Activated naive CD4-positive, alpha-beta T cell treated with anti-CD3 and anti-CD28 coated beads, Interleukin-2, amount 50 U/mL, for 16 hours (primary cell): Measurements from ENCODE around the gene TYMS.
A peak's percentile ranks its signal among the peaks of the same experiment; 100 is the strongest.
"Not testable (repeated sequence)": the region's sequence is repeated elsewhere in the genome, so short reads cannot be mapped to it uniquely, and the experiment has no call there.

Source experiments
- DNase-seq: peaks from one replicate; pipeline ENCODE4 v3.0.0-alpha.2; 2020

The TYMS gene

GRCh38 chr18:679516-679915, 22.1 kb downstream of the TYMS start:
- no peak for DNase-seq

DNA sequence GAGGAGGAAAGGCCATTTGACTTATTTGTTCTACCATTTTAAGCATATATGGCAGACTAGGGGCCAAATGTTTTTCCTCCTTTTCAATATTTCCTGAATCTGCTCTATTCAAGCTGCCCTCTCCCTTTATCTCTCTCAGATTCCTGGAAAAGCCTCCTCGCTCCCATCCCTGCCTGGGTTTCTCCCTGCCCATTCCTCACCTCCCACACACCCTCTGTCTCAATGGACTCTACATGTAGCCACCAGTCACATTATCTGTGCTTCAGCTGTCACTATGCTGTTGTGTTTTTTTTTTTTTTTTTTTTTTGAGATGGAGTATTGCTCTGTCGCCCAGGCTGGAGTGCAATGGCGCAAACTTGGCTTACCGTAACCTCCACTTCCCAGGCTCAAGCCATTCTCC, 22.9 kb downstream of the TYMS start:
- no peak for DNase-seq

- no peak for DNase-seq
These were observed 24.5 kb downstream of the TYMS start for GRCh38 chr18:681985-682384.

GRCh38 chr18:682416-682815, 25.0 kb downstream of the TYMS start:
- DNase-seq, result not testable (repeated sequence)

DNA sequence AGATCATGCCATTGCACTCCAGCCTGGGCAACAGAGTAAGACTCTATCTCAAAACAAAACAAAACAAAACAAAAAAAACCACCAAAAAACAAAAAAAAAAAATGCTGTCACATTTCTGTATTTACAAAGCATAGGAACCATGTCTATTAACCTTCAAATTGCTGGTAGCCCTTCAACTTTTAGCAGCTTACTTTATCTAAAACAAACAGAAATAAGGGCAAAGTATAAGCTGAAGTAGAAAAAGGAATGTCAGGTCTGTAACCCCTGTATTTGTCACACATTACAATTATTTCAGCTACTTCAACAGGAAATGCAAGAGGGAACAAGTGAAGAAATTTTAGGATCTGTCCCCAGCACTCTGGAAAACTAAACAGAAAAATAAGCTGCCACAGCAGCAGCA, 25.4 kb downstream of the TYMS start:
- no peak for DNase-seq

GRCh38 chr18:683531-683930, 26.1 kb downstream of the TYMS start:
- DNase-seq, result no peak

- no peak for DNase-seq
These were observed 28.0 kb downstream of the TYMS start for GRCh38 chr18:685438-685837.

DNA sequence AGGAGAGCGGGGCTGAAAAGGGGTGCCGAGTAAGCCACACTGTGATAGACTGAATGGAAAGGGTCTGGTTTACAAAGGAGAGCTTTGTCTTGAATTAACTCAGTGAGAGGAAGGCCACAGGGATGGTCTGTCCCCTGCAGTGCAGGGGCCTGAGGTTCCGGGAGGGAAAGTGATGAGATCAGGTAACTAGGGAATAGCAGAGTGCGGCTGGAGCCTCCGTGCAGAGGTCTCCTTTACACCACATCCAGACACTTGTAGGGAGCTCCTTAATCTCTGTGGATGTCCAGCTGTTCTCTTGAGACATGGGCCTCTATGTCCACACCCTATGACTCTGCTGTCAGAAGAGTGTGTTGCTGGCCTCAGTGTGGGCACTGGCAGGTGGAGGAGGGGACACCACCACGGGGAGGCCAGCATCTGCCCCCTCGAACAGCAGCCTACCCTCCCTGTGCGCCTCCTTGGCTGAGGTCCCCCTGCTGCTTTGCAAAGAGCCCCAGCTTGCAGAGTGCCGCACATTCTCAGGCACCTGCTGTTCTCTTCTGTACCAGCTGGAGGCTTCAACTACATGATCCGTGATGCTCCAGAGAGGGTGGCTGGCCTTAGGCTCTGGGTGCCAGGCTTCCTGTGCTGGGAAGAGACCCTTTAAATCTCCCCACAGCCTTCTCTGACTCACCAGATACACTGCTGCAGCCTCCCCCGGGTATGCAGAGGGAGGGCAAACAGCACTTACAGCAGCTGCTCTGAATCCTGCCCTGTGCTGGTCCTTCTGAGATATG, 29.1 kb downstream of the TYMS start:
- DNase-seq, result no peak

- no peak for DNase-seq
These were observed 30.9 kb downstream of the TYMS start for GRCh38 chr18:688323-688722.

- no peak for DNase-seq
These were observed 35.4 kb downstream of the TYMS start for GRCh38 chr18:692824-693223.

DNA sequence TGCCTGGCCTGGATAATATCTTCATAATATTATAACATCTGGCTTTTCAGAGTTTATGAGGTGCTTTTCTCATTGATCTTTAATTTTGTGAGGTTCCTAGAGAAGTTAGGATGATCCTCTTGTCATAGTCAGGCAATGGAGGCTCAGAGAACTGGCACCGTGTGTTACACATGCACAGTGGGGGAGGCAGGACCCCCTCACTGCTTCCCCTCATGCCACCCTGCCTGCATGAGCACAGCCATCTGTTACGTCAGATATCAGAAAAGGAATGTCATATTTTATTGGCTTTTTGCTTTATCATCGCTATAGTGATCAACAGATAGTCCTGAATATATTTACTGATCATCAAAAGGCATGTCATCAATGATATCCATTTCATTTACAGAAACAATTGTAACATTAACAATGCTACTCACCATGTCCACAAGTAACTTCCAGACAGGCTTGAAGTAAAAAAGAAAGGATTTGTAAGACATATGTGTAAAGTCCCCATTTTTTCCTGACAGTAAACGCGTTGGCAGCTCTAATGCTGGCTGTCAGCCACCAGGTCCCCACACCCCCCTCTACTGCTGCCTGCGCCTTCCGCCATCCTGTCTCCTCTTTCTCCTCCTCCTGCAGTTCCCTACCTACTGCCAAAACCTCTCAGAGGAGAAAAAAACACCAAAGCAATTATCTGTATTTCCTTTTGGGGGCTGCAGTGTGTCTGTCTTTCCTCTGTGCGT, 36.2 kb downstream of the TYMS start:
- DNase-seq, result no peak

DNA sequence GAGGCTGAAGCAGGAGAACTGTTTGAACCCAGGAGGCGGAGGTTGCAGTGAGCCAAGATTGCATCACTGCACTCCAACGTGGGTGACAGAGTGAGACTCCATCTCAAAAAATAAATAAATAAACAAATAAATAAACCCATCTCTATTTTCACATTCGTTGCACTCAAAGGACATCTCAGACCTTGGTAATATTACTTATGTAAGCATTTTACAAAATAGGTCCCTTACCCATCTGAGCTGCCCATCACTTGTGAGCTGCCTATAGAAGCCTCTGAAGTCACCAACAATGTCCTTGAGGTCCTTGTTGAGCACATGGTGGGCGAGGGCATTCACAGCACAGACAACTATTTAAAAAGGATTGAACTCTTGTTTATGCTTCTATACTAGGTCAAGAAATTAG, 39.6 kb downstream of the TYMS start:
- no peak for DNase-seq

DNA sequence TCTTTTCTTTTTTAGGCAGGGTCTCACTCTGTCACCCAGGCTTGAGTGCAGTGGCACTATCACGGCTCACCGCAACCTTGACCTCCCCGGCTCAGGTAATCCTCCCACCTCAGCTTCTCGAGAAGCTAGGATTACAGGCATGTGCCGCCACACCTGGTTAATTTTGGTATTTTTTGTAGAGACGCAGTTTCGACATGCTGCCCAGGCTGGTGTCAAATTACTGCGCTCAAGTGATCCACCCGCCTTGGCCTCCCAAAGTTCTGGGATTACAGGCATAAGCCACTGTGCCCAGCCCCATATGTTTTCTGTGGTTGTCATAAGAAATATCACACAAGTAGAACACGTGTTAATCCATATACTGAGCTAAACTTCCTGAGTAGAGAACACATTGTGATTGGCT, 40.3 kb downstream of the TYMS start:
- DNase-seq, result no peak

GRCh38 chr18:703213-703967, 45.9 kb downstream of the TYMS start:
- no peak for DNase-seq

GRCh38 chr18:706405-706804, 49.0 kb downstream of the TYMS start:
- DNase-seq, result no peak

DNA sequence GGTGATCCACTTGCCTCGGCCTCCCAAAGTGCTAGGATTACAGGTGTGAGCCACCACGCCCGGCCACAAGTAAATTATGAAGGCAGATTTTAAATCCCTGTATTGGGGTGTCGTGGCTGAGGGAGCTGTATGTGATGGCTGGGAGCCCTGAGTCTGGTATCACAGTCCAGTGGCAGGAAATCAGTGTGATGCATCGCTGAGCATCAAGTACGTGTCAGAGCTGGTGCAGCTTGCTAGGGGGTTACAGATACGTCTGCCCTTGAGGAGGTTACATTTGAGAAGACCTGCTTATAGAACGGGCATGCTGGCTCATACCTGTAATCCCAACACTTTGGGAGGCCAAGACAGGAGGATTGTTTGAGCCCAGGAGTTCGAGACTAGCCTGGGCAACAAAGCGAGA, 50.6 kb downstream of the TYMS start:
- no peak for DNase-seq

DNA sequence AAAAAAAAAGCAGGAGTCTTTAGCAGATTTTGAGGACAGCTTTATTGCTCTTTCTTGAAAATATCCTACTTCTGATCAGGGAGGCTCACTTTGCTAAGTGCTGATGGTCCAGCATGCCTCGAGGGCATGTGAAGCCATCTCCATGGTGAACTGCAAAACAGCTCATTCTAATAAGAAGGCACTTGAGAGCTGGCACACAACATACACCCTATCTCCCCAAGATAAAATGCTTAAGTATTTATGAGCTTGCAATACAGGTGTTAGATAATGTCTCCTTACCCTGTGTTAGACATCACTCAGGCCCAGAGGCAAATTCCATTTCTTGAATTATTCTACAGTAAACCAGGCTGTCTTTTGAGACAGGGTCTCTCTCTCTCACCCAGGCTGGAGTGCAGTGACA, 52.3 kb downstream of the TYMS start:
- DNase-seq, result no peak

DNA sequence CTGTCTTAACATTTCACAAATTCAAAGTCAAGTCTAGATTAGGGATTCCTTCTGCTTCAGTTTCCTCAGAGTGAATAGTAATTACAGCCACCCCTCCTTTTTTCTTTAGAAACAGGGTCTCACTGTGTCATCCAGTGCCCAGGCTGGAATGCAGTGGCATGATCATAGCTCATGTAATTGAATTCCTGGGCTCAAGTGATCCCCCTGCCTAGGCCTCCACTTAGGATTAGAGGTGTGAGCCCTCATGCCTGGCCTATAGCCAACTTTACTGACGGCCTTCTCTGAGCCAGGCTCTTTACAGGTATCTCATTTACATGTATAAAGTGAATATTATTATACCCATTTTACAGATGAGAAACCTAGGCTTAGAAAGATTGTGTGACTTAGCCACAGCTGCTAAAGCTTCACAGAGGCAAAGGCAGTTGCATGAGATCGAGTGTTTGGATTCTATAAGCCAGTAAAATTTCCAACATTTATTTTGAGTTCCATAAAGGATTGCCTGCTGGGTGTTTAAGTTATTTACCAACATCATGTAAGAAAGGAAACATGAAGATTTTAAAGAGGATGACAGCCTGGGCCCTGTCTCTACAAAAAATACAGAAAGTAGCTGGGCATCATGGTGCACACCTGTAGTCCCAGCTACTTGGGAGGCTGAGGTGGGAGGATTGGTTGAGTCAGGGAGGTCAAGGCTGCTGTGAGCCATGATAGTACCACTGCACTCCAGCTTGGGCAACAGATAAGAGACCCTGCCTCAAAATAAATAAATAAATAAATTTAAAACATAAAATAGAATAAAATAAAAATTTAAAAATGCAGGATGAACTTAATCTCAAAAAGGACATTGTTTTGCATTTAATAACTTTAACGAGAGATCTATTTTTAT, 53.2 kb downstream of the TYMS start:
- no peak for DNase-seq

DNA sequence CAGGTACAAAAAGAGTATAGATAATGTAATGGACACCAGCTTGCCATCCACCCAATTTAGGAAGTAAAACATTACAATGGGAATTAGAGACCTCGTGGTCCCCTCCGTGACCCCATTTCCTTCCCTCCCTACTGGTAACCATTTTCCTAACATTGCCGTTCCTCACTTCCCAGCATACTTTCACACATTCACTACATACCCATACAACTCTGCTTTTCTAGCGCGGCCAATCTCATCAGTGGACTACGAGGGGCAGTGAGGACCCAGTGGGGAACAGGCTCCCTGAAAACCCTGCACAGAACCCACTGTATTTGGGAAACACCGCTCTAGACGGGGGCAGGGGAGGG, 53.8 kb downstream of the TYMS start:
- no peak for DNase-seq

DNA sequence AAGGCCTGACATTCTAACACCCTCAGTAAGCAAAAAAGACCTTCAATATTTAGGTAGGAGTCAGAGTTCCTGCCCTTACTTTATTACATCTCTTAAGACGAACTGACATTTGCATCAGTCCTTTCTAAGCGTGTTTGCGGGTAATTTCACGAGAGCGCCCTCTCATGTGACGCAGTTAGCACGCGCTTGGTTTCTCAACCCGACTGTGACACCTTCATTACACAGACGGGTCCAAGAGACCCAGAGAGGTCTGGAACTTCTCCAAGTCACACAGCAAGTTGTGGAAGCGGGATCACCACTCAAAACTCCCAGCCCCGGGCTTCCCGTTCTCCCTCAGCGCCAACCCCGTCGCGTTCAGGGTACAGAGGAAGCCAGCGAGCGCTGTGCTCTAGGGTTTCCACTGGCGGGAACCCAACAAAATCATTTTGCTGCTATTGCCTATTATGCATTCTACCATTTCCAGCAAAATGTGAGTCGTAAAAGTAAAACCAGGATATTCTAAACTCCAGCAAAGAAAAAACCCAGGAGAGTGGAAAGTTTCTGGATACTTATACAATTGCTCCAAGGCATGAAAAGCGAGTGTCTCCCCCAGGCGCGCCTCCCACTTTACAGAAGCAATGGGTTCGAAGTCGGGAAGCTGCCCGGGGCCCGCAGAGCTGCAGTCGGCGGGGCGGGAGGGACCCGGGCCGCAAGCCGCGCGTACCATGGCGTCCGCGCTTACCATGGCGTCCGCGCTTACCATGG, 54.4 kb downstream of the TYMS start:
- DNase-seq, result peak; percentile 77

- peak; percentile 84 for DNase-seq
These were observed 55.1 kb downstream of the TYMS start, which contains the start of gene ENOSF1 for GRCh38 chr18:712401-713134. TSS of gene ENOSF1 (minus strand) at chr18:712630. CDS start at chr18:712587, 43 bp downstream.
